Adrenal gland (tissue), 5 donors: ENCODE results near the gene KDM4C.

Experiments used
- CTCF ChIP-seq, 6 experiments: fragments of 450-650 bp in 4 of 6; fragments of 200-600 bp in 2 of 6; sonication (generic) in 1 of 6; IDR thresholded peaks; 1 replicate in 5 of 6; 2 replicates in 1 of 6; pipeline versions ENCODE4 v1.5.1 to v1.8.0; 2016 to 2021; ENCODE audit warnings: antibody characterized with exemption in 6 of 6, mild to moderate bottlenecking in 2 of 6, moderate library complexity in 1 of 6
- POLR2A ChIP-seq, 2 donors: fragments of 450-650 bp; IDR thresholded peaks; one replicate each; pipeline ENCODE4 v1.6.1; 2017; ENCODE audit warnings: antibody characterized with exemption in 2 of 2, mild to moderate bottlenecking in 2 of 2, moderate library complexity in 1 of 2
- donor health status: DM: no; HTN: no; CAD: no.

DNA sequence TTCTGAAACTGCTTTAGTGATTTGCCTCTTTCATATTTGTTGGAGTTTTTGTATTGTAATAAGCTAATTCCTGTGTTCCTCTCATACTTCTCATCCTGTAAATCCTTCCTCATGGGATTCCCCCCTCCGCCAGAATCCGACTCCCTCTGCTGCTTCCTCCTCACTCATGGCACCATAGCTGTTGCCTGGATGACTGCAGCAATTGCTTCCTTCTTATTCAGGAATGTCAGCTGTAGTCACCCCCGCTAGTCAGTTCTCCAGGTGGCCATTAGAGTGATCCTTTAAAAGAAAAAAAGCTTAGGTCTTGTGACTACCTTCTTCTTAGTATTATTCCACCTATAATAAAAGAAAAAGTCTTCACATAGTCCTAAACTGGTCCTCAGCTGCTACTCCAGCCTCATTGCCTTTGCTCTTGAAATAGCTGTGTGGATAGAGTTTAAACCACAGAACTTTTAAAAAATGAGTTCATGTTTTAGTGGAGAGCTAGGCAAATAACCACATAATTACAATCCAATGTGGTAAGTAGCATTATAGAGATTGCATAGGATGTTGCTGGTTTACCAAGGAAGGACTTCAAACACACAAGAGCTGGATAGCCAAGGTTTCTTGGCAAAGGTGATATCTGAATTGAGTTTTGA, 227.3 kb downstream of the KDM4C start:
- TF ChIP-seq CTCF (IDR thresholded peaks at IDR 0.05) (no peak), POLR2A (IDR thresholded peaks at IDR 0.05) (no peak)
